Hematopoietic multipotent progenitor cell treated with erythropoietin and hydrocortisone succinate and interleukin-3 and kit ligand, for 17 days (in vitro differentiated cells): Measurements from ENCODE around the gene NPAS1.
"Not testable (repeated sequence)": the region's sequence is repeated elsewhere in the genome, so short reads cannot be mapped to it uniquely, and the experiment has no call there.

ENCODE experiments used
- DNase-seq: peaks from one replicate; pipeline ENCODE4 v3.0.0-alpha.2; 2015; ENCODE audit warnings: low spot score

The NPAS1 gene

GRCh38 chr19:47047272-47047762, 27.7 kb downstream of the NPAS1 start:
- DNase-seq, result no peak

GRCh38 chr19:47047763-47048405, 28.2 kb downstream of the NPAS1 start:
- peak; percentile 76 for DNase-seq

GRCh38 chr19:47049307-47049700, 29.7 kb downstream of the NPAS1 start:
- DNase-seq, result no peak

GRCh38 chr19:47050562-47050961, 30.9 kb downstream of the NPAS1 start:
- DNase-seq, result not testable (repeated sequence)

GRCh38 chr19:47056411-47056810, 36.8 kb downstream of the NPAS1 start:
- DNase-seq, result no peak

GRCh38 chr19:47057328-47057727, 37.7 kb downstream of the NPAS1 start:
- DNase-seq, result no peak

- DNase-seq, result no peak
These were observed 39.0 kb downstream of the NPAS1 start for GRCh38 chr19:47058621-47059022.

- no peak for DNase-seq
These were observed 44.2 kb downstream of the NPAS1 start for GRCh38 chr19:47063874-47064273.

- DNase-seq, result no peak
These were observed 45.6 kb downstream of the NPAS1 start for GRCh38 chr19:47065242-47065641.

GRCh38 chr19:47066376-47067214, 47.0 kb downstream of the NPAS1 start:
- no peak for DNase-seq

- DNase-seq, result no peak
These were observed 47.7 kb downstream of the NPAS1 start for GRCh38 chr19:47067215-47067847.

GRCh38 chr19:47068246-47068645, 48.6 kb downstream of the NPAS1 start:
- no peak for DNase-seq

GRCh38 chr19:47068876-47069406, 49.3 kb downstream of the NPAS1 start:
- DNase-seq, result no peak

GRCh38 chr19:47069795-47070194, 50.2 kb downstream of the NPAS1 start:
- DNase-seq, result no peak

GRCh38 chr19:47070756-47071155, 51.1 kb downstream of the NPAS1 start:
- DNase-seq, result no peak

- DNase-seq, result no peak
These were observed 52.1 kb downstream of the NPAS1 start for GRCh38 chr19:47071731-47072130.

GRCh38 chr19:47072323-47072722, 52.7 kb downstream of the NPAS1 start:
- DNase-seq, result no peak

GRCh38 chr19:47073574-47073973, 53.9 kb downstream of the NPAS1 start:
- DNase-seq, result no peak

- no peak for DNase-seq
These were observed 55.0 kb downstream of the NPAS1 start for GRCh38 chr19:47074621-47075020.

GRCh38 chr19:47075179-47075810, 55.7 kb downstream of the NPAS1 start:
- no peak for DNase-seq

GRCh38 chr19:47075941-47076340, 56.3 kb downstream of the NPAS1 start:
- no peak for DNase-seq

- not testable (repeated sequence) for DNase-seq
These were observed 58.7 kb downstream of the NPAS1 start for GRCh38 chr19:47078351-47078750.
